HG03432 (cell line): ENCODE data around the gene KDM1B.
A peak's percentile ranks its signal among the peaks of the same experiment; 100 is the strongest.
"Not testable (repeated sequence)": the region's sequence is repeated elsewhere in the genome, so short reads cannot be mapped to it uniquely, and the experiment has no call there.

Experiments used
- ATAC-seq: cut with Tn5 transposase; IDR thresholded peaks from one replicate; pipeline ENCODE4 v1.9.1; 2021; ENCODE audit warnings: mild to moderate bottlenecking, moderate library complexity; ENCODE audit not compliant: unreplicated experiment

Gene KDM1B

GRCh38 chr6:18148304-18149025 lies 6.8 kb upstream of the KDM1B start:
- no peak for ATAC-seq

GRCh38 chr6:18151391-18151790 lies 3.8 kb upstream of the KDM1B start:
- ATAC-seq: not testable (repeated sequence)

GRCh38 chr6:18151801-18152200 lies 3.4 kb upstream of the KDM1B start:
- ATAC-seq: no peak

- no peak for ATAC-seq
Observed at GRCh38 chr6:18153311-18153703, 1.9 kb upstream of the KDM1B start.

GRCh38 chr6:18154507-18155149 lies 594 bp upstream of the KDM1B start, which contains the start of gene TPMT:
Gene TPMT (minus strand): TSS chr6:18155077. CDS start chr6:18149127, 5,950 bp downstream.
- ATAC-seq: peak; percentile 59

- peak; percentile 31 for ATAC-seq
Observed at GRCh38 chr6:18155864-18156421, 721 bp downstream of the KDM1B start.

- ATAC-seq: no peak
Observed at GRCh38 chr6:18160911-18161310, 5.7 kb downstream of the KDM1B start.

- no peak for ATAC-seq
Observed at GRCh38 chr6:18161431-18161830, 6.2 kb downstream of the KDM1B start.

GRCh38 chr6:18162401-18162800 lies 7.2 kb downstream of the KDM1B start:
- ATAC-seq: no peak

- ATAC-seq: no peak
Observed at GRCh38 chr6:18165751-18166150, 10.5 kb downstream of the KDM1B start.

- ATAC-seq: no peak
Observed at GRCh38 chr6:18166312-18167036, 11.3 kb downstream of the KDM1B start.

GRCh38 chr6:18168264-18168663 lies 13.0 kb downstream of the KDM1B start:
- no peak for ATAC-seq

- ATAC-seq: no peak
Observed at GRCh38 chr6:18171871-18172270, 16.6 kb downstream of the KDM1B start.

GRCh38 chr6:18176198-18176597 lies 21.0 kb downstream of the KDM1B start:
- not testable (repeated sequence) for ATAC-seq

GRCh38 chr6:18177286-18177965 lies 22.2 kb downstream of the KDM1B start:
- ATAC-seq: no peak

- no peak for ATAC-seq
Observed at GRCh38 chr6:18178960-18179615, 23.9 kb downstream of the KDM1B start.

- ATAC-seq: no peak
Observed at GRCh38 chr6:18179770-18180356, 24.6 kb downstream of the KDM1B start.

GRCh38 chr6:18182568-18182967 lies 27.3 kb downstream of the KDM1B start:
- ATAC-seq: no peak

- no peak for ATAC-seq
Observed at GRCh38 chr6:18183766-18184165, 28.5 kb downstream of the KDM1B start.

- no peak for ATAC-seq
Observed at GRCh38 chr6:18185624-18186023, 30.4 kb downstream of the KDM1B start.
